Psoas muscle (tissue), 8 donors: ENCODE results near the gene PBRM1. TPM values are rescaled to one million over a fixed set of nuclear protein-coding genes. Genes with fewer than 3 reads are reported as not detected.

Experiments
- ATAC-seq, 4 donors: fragments of 200-7000 bp; cut with Tn5 transposase; one replicate each; pipeline ENCODE4 v1.9.1; 2020; ENCODE audit warnings: moderate library complexity in 3 of 4, mild to moderate bottlenecking in 2 of 4
- DNase-seq, 2 donors: peaks; one replicate each; pipeline ENCODE4 v3.0.0-alpha.2; 2020
- H3K27ac ChIP-seq: fragments of 200-600 bp; one replicate; pipeline ENCODE4 v1.8.0; 2022
- H3K27me3 ChIP-seq, 3 donors: fragments of 200-600 bp in 1 of 3; one replicate each; pipeline versions ENCODE4 v1.6.1 to v1.8.0; 2013 to 2022; ENCODE audit warnings: low read length in 2 of 3, mild to moderate bottlenecking in 2 of 3, moderate library complexity in 1 of 3; ENCODE audit not compliant: insufficient read depth in 3 of 3
- H3K36me3 ChIP-seq, 2 donors: fragments of 200-600 bp in 1 of 2; one replicate each; pipeline versions ENCODE4 v1.6.1 to v1.8.0; 2013 to 2022; ENCODE audit warnings: low read depth in 1 of 2, mild to moderate bottlenecking in 1 of 2, moderate library complexity in 1 of 2; ENCODE audit not compliant: insufficient read depth in 1 of 2
- H3K4me1 ChIP-seq: fragments of 200-600 bp; one replicate; pipeline ENCODE4 v1.8.0; 2022
- H3K4me3 ChIP-seq: fragments of 200-600 bp; one replicate; pipeline ENCODE4 v1.8.0; 2022; ENCODE audit warnings: mild to moderate bottlenecking
- H3K9me3 ChIP-seq: fragments of 200-600 bp; one replicate; pipeline ENCODE4 v1.8.0; 2022
- WGBS, 3 donors: extraction: QIAGEN DNeasy Blood & Tissue Kit; methylation state at CpG; one replicate each; pipeline versions ENCODE4 v1.1.6 to v1.1.7; 2013; 5-methylcytosine and 5-hydroxymethylcytosine counted together
- intact Hi-C, 2 donors: fragments of 100-400 bp; cut with DNase I; formaldehyde crosslinking; loops; one replicate each; pipeline versions ENCODE4 v1.11.0 to v1.14.2; 2022
- polyA plus RNA-seq, 3 donors: library from polyadenylated mRNA; stranded (reverse); fragments of 200-250 nt; gene quantifications; one replicate each; pipeline ENCODE4 v1.2.3, GENCODE V29; 2013
- total RNA-seq, 4 donors: library from RNA; stranded (reverse); fragmentation: NEBNext Ultra II Directional in 2 of 4; extraction: Animal tissue kit (Norgen Biotek cat#: 25700) in 2 of 4; gene quantifications; one replicate each; pipeline versions ENCODE4 v1.2.1 to v1.2.4, GENCODE V29; 2021 to 2023
- TF ChIP-seq, protein P1 (sequence below): fragments of 200-600 bp; IDR thresholded peaks from one replicate; pipeline ENCODE4 v1.8.0; 2022; ENCODE audit warnings: antibody characterized with exemption
- donor health status: healthy with polysubstance abuse.
- donor health status: DM: no; HTN: no; CAD: no; lungs with moderate emphysema.
- donor health status: Bipolar disorder and iron deficiency.
- donor health status: healthy.
- donor health status: DM: yes; HTN: yes; CAD: no.
- donor health status: DM: no; HTN: no; CAD: no.
- donor health status: DM: no; HTN: no; CAD: no.
- donor health status: DM: yes; HTN: yes; CAD: no.

The PBRM1 gene
- total and polyA plus RNA-seq, 7 donors: 7.5 to 46.7 (median 38.0) TPM

DNA sequence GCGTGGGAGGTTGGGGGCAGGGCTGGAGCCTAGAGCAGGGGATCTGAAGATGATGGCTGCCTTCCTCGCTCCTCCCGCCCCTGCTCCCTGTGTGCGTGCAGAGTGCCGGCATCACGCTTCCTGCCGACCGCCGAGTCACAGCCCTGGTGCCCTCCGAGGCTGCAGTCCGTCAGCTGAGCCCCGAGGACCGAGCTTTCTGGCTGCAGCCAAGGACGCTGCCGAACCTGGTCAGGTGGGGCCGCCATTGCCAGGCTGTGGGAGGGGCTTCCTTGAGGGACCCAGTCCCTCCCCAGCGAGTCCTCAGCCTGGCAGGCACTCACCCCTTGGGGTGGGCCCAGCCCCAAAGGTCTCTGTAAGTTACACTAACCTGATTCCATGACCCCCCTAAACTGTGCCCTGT is 173.0 kb downstream of the PBRM1 start:
- no peak for DNase-seq
- Histone ChIP-seq H3K9me3 (no peaks in the 10 kb centered on the region), H3K27me3 (no peaks in the 10 kb centered on the region), H3K4me1 (no peaks in the 10 kb centered on the region), H3K4me3 (no peak overlapping the region), H3K27ac (no peak overlapping the region), H3K36me3 (no peaks in the 10 kb centered on the region)
- intact Hi-C loops: no loop called here
- WGBS, 3 donors: 72 to 79% (median 78%) methylated on average over 14 to 17 of the region's 17 CpGs
- TF ChIP-seq, protein P1, sequence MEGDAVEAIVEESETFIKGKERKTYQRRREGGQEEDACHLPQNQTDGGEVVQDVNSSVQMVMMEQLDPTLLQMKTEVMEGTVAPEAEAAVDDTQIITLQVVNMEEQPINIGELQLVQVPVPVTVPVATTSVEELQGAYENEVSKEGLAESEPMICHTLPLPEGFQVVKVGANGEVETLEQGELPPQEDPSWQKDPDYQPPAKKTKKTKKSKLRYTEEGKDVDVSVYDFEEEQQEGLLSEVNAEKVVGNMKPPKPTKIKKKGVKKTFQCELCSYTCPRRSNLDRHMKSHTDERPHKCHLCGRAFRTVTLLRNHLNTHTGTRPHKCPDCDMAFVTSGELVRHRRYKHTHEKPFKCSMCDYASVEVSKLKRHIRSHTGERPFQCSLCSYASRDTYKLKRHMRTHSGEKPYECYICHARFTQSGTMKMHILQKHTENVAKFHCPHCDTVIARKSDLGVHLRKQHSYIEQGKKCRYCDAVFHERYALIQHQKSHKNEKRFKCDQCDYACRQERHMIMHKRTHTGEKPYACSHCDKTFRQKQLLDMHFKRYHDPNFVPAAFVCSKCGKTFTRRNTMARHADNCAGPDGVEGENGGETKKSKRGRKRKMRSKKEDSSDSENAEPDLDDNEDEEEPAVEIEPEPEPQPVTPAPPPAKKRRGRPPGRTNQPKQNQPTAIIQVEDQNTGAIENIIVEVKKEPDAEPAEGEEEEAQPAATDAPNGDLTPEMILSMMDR: no peak
- no peak for ATAC-seq

DNA sequence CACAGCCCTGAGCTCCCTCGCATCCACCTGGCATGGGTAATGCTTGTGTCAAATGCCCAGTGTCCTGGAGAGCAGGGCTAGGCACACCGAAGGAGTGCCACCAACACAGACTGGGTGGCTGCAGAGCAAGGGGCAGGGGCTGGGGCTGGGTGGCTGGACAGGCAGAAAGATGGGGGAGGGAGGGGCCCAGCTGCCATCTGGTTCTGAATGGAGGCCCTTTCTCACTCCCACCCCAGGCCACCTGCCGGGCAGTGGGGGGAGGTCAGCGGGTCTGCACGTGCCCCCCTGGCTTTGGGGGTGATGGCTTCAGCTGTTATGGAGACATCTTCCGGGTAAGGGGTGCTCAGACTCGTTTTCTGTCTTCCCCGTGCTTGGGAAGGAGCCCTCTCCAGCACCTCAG is 173.6 kb downstream of the PBRM1 start:
- H3K9me3 ChIP-seq: no peaks in the 10 kb centered on the region
- H3K4me1 ChIP-seq: no peaks in the 10 kb centered on the region
- intact Hi-C loops: no loop called here
- H3K36me3 ChIP-seq: no peaks in the 10 kb centered on the region
- H3K27ac ChIP-seq: no peak overlapping the region
- no peaks in the 10 kb centered on the region for H3K27me3 ChIP-seq
- H3K4me3 ChIP-seq: no peak overlapping the region
- ATAC-seq: no peak
- no peak for DNase-seq
- TF ChIP-seq, protein P1: no peak
- WGBS, 3 donors: 48 to 58% (median 53%) methylated on average over 7 to 8 of the region's 8 CpGs

DNA sequence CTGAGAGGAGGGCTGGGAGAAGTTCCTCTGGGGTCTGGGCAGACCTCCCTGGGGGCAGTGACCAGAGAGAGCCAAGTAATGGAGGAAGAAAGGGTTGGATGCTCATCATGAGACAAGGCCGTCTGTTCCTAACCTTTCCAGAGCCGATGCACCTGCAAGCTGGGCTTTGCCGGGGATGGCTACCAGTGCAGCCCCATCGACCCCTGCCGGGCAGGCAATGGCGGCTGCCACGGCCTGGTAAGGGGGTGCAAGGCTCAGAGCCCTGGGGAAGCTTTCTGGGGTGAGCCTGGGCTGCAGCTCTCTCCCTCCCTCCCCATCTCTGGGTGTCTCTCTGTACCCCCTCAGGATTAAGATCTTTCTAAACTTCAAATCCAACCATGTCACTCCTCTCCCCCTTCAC is 174.2 kb downstream of the PBRM1 start:
- no peak overlapping the region for H3K27ac ChIP-seq
- DNase-seq (no peak), ATAC-seq (no peak)
- intact Hi-C loops: no loop called here
- WGBS, 3 donors: 84 to 94% (median 86%) methylated on average over 7 of the region's 7 CpGs
- TF ChIP-seq, protein P1: no peak
- no peaks in the 10 kb centered on the region for H3K4me1 ChIP-seq
- no peaks in the 10 kb centered on the region for H3K36me3 ChIP-seq
- no peak overlapping the region for H3K4me3 ChIP-seq
- H3K9me3 ChIP-seq: no peaks in the 10 kb centered on the region
- H3K27me3 ChIP-seq: no peaks in the 10 kb centered on the region

DNA sequence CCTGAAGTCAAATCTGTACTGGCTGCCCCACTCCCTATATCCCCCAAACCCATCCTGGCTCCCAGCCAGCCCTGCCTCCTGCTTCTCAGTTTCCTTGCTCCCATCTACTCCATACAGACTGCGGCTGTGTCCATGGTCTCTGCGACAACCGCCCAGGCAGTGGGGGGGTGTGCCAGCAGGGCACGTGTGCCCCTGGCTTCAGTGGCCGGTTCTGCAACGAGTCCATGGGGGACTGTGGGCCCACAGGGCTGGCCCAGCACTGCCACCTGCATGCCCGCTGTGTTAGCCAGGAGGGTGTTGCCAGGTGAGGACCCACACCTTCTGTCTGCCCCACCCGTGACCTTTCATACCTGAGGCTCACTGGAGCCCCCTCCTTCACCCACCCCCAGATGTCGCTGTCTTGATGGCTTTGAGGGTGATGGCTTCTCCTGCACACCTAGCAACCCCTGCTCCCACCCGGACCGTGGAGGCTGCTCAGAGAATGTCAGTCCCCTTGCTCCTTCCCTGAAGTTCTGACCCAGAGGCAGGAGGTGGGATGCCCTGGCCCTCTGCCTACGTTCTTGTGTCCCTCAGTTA is 175.9 kb downstream of the PBRM1 start:
- no peak overlapping the region for H3K4me3 ChIP-seq
- H3K36me3 ChIP-seq: no peaks in the 10 kb centered on the region
- H3K27me3 ChIP-seq: no peaks in the 10 kb centered on the region
- DNase-seq: no peak
- no peak overlapping the region for H3K27ac ChIP-seq
- no peak for ATAC-seq
- H3K4me1 ChIP-seq: no peaks in the 10 kb centered on the region
- TF ChIP-seq, protein P1: no peak
- WGBS, 3 donors: 58 to 60% (median 58%) methylated on average over 12 of the region's 12 CpGs
- no peaks in the 10 kb centered on the region for H3K9me3 ChIP-seq
- intact Hi-C loops: no loop called here

DNA sequence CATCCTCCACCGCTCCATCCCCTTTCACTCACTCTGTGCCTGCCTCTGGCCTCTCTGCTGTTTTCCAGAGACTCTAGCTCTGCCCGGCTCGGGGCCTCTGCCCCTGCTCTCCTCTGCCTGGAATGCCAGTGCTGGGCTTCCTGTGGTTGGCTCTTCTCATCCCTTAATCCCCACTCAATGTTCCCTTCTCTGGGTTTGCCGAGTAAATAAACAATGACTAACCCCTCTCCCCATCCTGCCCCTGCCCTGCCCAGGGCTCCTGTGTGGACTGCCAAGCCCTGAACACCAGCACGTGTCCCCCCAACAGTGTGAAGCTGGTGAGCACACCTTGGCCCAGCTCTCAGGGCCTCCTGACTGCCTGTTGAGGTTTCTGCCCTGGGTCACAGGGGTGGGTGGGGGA is 178.4 kb downstream of the PBRM1 start:
- DNase-seq: no peak
- TF ChIP-seq, protein P1: no peak
- H3K27ac ChIP-seq: no peak overlapping the region
- no peaks in the 10 kb centered on the region for H3K9me3 ChIP-seq
- intact Hi-C loops: no loop called here
- H3K27me3 ChIP-seq: no peaks in the 10 kb centered on the region
- WGBS, 3 donors: 72 to 74% (median 73%) methylated on average over 5 of the region's 5 CpGs
- H3K4me3 ChIP-seq: no peak overlapping the region
- no peaks in the 10 kb centered on the region for H3K4me1 ChIP-seq
- ATAC-seq: no peak
- H3K36me3 ChIP-seq: no peaks in the 10 kb centered on the region
